CD4-positive, alpha-beta T cell treated with Interleukin-2 at 100 ng/mL for 4 hours (primary cell): ENCODE results near the gene GNAS-AS1.
A peak's percentile ranks its signal among the peaks of the same experiment; 100 is the strongest.

Experiments used
- DNase-seq: peaks from one replicate; pipeline ENCODE4 v3.0.0-alpha.2; 2020; ENCODE audit warnings: low spot score

Gene GNAS-AS1

GRCh38 chr20:58886546-58886945 lies 35.8 kb upstream of the GNAS-AS1 start:
- DNase-seq = no peak

DNA sequence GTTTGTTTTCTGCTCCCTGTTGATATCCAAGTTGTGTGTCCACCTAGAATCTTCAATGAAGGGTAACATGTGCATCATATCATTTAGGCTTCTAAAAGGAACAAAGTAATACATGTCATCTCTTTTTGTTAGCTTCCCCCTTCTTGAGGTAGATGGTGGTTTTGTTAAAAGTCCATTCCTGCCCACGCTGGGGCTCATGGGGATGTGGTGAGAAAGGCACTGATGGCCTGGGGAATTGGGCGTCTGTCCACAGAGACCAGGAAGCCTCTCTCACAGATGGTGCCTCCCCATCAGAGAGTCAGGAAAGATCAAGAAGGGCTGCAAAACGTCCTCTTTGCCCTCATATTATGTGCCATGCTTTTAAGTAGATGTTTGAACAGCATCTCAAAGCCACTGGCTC lies 34.3 kb upstream of the GNAS-AS1 start:
- DNase-seq = no peak

DNA sequence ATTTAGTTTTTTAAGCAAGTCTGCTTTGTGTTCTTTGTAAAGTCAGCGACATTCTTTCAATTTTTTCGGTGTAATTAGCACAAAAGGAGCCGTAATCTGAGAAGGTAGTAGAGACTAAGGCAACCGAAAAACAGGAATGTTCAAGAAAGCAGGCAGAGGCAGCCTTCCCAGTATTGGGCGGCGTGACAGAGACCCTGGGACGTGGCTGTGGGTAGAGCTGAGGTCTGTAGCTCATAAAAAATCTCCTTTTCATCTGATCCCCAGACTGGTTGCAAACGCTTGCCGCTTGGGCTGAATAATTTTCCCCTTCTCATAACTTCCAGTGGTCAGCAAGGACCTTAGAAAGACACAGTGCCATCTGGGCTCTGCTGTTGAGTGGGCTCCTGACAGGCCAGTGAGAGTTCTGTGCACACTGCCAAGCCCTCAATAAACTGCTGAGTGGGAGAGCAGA lies 32.6 kb upstream of the GNAS-AS1 start:
- no peak for DNase-seq

- DNase-seq = no peak
Measured at GRCh38 chr20:58882704-58883089, 32.0 kb upstream of the GNAS-AS1 start.

- DNase-seq = no peak
Measured at GRCh38 chr20:58880994-58881752, 30.5 kb upstream of the GNAS-AS1 start.

GRCh38 chr20:58880441-58880840 lies 29.7 kb upstream of the GNAS-AS1 start:
- no peak for DNase-seq

- DNase-seq = no peak
Measured at GRCh38 chr20:58878399-58878798, 27.7 kb upstream of the GNAS-AS1 start.

GRCh38 chr20:58877976-58878360 lies 27.3 kb upstream of the GNAS-AS1 start:
- DNase-seq = peak; percentile 17

- DNase-seq = no peak
Measured at GRCh38 chr20:58877050-58877975, 26.6 kb upstream of the GNAS-AS1 start.

DNA sequence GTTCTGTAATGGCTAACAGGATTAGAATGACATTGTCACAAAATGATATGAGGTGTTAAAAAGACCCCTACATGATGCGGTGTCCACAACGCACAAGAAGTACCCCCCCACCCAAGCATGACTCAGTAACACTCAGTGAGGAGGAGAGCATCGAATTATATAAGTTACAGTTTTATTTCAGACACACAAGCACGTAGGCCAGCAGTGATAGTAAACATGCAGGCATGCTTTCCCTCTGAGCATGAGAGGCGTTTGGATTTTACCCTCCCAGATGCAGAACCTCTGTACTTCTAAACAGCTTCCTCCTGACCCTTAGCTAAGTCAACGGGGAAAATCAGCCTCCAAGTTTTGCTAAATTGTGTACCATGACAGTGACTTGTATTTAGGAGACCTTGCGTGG lies 25.7 kb upstream of the GNAS-AS1 start:
- no peak for DNase-seq

DNA sequence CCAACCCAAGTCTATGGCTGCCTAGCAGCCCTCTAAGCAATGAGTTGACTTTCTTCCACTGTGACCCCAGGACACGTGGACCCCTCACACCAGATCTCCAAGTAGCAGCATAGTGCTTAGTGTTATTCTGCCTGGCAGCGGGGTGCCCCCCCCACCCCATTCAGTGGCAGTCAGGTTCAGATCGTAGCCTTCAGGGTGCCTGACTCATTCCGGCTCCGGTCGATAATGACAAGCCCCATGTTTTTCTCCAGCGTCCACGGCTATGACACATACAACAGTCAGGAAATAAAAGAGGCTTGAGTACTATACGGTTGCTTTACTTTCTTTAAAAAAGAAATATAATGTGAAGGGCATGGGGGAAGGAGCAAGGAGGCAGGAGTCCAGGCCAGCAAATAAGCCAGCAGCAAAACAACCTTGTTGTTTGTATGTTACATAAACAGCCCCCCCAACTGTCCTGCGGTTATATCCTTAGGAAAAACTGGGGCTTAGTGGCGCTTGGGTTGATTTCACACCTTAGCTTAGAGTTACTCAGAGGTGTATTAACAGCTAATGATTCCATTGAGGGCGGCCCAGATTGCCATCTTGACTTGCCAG lies 24.9 kb upstream of the GNAS-AS1 start:
- DNase-seq = no peak

DNA sequence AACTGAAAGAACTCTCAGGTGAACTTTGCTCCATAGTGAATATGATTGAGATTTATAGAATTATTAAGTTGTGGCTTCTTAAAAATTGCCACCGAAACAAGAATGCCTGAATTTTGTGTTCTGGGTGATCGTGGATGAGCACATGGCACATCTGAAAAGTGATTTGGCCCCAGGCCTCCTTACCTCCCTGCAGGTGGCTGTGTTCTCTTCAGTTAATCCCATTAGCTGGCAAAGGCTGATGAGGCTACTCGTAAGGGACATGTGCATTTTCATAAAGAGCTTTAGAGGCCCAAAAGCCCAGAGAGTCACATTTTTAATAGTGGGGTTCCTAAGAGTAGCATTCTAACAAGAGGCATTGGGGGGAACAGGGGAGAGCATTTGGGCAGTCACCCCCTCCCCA lies 24.4 kb upstream of the GNAS-AS1 start:
- no peak for DNase-seq

- DNase-seq = no peak
Measured at GRCh38 chr20:58874469-58874868, 23.8 kb upstream of the GNAS-AS1 start.

DNA sequence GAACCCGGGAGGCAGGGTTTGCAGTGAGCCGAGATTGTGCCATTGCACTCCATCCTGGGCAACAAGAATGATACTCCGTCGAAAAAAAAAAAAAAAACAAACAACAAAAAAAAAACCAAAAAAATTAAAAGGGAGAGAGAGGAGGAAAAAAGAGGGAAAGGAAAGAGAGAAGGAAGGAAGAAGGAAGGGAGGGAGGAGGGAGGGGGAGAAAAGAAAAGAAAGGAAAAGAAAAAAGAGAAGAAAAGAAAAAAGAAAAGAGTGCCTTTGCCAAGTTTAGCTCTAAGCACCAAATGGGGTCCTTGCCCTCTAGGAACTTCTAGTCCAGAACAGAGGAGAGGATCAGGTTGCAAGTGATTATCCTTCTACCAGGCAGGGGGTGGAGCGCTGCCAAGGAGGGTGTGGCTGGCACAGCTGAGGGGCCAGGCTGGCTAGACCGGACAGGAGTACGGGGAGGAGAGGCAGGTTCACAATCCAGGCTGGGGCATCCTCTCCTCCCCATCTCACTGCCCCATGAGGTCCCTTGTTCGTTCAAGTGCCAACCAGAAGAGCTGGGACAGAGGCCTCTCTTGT lies 20.9 kb upstream of the GNAS-AS1 start:
- no peak for DNase-seq

GRCh38 chr20:58870293-58871014 lies 19.8 kb upstream of the GNAS-AS1 start:
- peak; percentile 64 for DNase-seq

DNA sequence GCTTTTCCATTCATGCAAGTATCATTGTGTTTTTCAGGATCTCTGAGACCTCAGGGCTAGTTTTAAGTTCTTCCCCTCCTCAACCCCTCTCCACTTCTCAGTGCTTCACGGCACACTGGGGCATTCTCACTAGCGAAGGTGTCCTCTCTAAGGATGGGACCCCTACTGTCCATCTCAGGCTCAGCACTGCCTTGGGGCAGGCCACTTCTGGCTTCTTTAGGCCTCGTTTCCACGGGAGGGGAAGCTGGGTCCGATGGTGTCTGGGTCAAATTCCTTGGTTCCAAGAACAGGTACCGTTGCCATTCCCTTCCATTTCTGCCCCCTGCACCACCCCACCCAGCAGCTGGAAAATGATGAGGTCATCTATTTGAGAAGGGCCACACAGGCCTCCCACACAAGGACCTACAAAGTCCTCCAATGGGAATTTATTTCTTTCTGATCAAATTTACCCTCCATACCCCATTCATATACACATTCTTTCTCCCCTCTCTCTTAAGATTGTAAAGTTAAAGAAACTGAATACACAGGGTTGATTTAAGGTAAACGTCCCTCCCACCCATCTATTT lies 19.0 kb upstream of the GNAS-AS1 start:
- no peak for DNase-seq

- DNase-seq = no peak
Measured at GRCh38 chr20:58868795-58869194, 18.1 kb upstream of the GNAS-AS1 start.

DNA sequence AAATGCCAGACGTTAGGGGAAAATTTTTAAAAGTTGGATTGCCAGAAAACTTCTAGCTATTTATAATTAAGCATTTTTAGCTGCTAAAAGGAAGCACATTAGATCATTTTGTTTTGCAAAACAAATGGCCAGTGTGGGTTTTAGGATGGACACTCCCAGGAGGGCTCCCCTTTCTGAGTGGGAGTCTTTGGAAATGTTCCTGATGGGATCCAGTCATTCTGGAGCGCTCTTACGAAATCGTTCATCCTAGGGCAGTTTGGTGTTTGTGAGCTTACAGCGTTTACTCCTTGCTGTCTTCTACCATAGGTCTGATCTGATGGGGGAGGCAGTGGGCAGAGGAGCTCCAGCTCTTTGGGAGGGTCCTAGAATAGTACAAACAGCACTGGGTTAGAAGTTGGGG lies 16.5 kb upstream of the GNAS-AS1 start:
- DNase-seq = no peak

- no peak for DNase-seq
Measured at GRCh38 chr20:58865843-58866242, 15.1 kb upstream of the GNAS-AS1 start.

DNA sequence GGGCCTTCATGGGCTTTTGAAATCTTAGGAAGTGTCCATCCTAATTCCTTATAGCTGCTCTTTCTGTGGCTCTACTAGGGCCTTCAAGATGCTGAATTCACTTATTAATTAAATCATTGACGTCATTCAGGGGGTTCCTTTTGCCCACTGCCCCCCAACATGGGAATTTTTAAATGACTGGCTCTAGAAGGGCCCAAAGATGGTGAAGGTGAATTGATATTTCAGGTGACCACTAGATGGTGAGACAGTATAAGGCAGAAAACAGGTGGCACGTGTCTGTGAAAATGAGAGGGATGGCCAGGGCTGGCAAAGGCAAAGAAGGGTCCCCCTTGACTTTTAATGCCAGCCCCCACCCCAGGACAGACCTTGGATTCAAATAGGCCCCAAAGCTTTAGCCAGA lies 13.6 kb upstream of the GNAS-AS1 start:
- peak; percentile 12 for DNase-seq

DNA sequence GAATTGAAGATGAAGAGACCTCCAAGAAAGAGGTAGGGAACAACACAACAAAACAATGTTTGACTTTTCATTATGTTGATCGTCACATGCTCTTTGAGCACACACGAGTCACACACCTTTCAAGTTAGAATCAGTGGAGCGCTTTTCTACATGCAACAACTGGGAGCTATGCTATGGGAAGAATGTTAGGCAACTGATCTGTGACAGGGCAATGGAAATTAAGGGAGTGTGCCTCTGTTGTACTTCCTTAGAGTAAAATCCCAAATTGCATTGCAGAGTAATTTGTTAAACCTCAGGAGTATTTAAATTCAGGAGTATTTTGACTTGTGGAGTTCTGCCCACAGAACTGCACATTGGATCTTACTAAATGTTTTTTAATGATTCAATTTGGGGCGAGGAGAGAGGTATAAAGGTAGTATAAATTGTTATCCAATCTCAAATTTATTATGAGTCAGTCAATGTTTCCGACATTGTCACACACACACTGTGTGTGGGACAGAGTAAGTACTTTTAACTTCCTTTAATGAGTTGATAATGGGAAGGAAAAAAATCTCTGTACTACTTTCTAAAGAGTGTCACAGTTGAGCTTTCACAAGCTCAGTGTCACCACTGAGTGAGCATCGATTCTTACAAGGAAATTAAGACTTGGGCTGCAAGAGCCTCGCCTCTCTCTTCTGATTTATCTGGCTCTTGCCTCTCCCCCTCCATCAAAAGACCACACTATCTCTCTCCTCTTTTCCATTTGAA lies 12.5 kb upstream of the GNAS-AS1 start:
- no peak for DNase-seq
